HUES48 (cell line): ENCODE measurements around the gene NENF.

ENCODE experiments used
- H3K27ac ChIP-seq: one replicate; pipeline ENCODE4 v1.7.0; 2013; ENCODE audit warnings: low read depth, low read length, inconsistent platforms
- H3K27me3 ChIP-seq: 2 replicates; pipeline ENCODE4 v1.6.1; 2013; ENCODE audit warnings: mild to moderate bottlenecking, low read length; ENCODE audit not compliant: control insufficient read depth, insufficient read depth
- H3K36me3 ChIP-seq: 2 replicates; pipeline ENCODE4 v1.6.1; 2013; ENCODE audit warnings: low read length; ENCODE audit not compliant: control insufficient read depth, insufficient read depth
- H3K4me1 ChIP-seq: 2 replicates; pipeline ENCODE4 v1.6.1; 2013; ENCODE audit warnings: mild to moderate bottlenecking, low read length; ENCODE audit not compliant: control insufficient read depth, insufficient read depth
- H3K4me3 ChIP-seq: 2 replicates; pipeline ENCODE4 v1.5.1; 2013; ENCODE audit warnings: mild to moderate bottlenecking, low read depth, low read length
- H3K9ac ChIP-seq: 2 replicates; pipeline ENCODE4 v1.6.1; 2013; ENCODE audit warnings: mild to moderate bottlenecking, low read depth, low read length, moderate library complexity
- H3K9me3 ChIP-seq: 2 replicates; pipeline ENCODE4 v1.6.1; 2013; ENCODE audit warnings: low read length; ENCODE audit not compliant: control insufficient read depth, insufficient read depth

The NENF gene

GRCh38 chr1:212461916-212462660 is 29.4 kb downstream of the NENF start:
- no peak overlapping the region for H3K27ac ChIP-seq
- no peaks in the 10 kb centered on the region for H3K36me3 ChIP-seq
- H3K4me3 ChIP-seq = no peak overlapping the region
- H3K27me3 ChIP-seq = no peaks in the 10 kb centered on the region
- no peak overlapping the region for H3K9ac ChIP-seq
- H3K4me1 ChIP-seq = no peaks in the 10 kb centered on the region; the same call in 1 of the 2 replicates
- H3K9me3 ChIP-seq = no peaks in the 10 kb centered on the region

DNA sequence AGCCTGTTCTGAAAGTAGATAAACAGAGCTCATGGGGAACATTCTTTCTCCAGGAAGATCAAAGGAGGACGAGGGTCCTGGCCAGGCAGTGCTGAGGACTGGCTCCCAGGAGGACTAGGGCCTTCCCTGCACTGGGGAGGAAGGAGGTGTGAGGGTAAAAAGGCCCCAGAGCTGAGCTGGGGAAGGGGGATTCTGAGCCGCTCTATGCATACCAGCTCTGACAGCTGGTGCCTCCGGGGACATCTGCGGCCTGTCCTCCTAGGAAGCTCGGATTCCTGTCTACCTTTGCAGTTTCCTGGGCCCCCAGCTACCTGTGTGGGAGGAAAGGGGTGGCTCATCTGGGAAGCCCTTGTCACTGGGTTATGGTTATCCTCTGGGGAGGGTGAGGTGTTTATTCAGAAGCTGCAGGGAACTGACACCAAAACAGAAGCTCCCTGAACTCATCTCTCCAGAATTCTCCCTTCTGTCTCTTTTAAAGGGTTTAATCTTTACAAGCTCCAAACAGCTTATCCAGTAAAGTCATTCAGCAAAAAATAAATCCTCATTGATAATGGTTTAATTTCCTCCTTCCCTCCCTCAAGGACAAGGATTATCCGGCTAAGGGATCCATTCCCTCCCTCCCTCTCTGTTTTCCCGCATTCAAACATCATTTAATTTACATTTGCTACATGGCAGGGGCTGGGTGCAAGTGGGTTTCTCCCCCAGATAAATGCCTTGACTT is 31.0 kb downstream of the NENF start:
- Histone ChIP-seq H3K4me1 (no peaks in the 10 kb centered on the region; the same call in 1 of the 2 replicates), H3K27me3 (no peaks in the 10 kb centered on the region), H3K9ac (no peak overlapping the region), H3K27ac (no peak overlapping the region), H3K4me3 (no peak overlapping the region), H3K36me3 (no peaks in the 10 kb centered on the region), H3K9me3 (no peaks in the 10 kb centered on the region)

- Histone ChIP-seq H3K27ac (no peak overlapping the region), H3K9ac (no peak overlapping the region), H3K4me3 (no peak overlapping the region), H3K36me3 (no peaks in the 10 kb centered on the region), H3K27me3 (no peaks in the 10 kb centered on the region), H3K9me3 (no peaks in the 10 kb centered on the region), H3K4me1 (no peaks in the 10 kb centered on the region; the same call in 1 of the 2 replicates)
Observed at GRCh38 chr1:212465311-212465710, 32.6 kb downstream of the NENF start.

DNA sequence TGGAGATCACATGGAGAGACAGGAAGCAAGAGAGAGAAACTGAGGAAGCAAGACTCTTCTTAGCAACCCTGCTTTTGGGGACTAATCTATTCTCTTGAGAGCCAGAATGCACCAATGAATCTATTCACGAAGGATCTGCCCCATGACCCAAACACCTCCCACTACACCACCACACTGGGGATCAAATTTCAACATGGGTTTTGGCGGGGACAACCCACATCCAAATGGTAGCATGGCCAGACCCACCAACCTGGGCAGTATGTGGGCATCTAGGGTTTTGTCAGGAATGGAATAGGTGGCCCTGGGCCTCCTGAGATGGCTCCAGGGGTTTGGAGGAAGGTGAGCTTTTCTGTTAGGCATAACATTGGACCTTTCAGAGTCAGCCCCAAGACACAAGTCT is 33.7 kb downstream of the NENF start:
- no peaks in the 10 kb centered on the region for H3K9me3 ChIP-seq
- H3K9ac ChIP-seq = no peak overlapping the region
- H3K27ac ChIP-seq = no peak overlapping the region
- H3K4me1 ChIP-seq = no peaks in the 10 kb centered on the region; the same call in 1 of the 2 replicates
- no peaks in the 10 kb centered on the region for H3K36me3 ChIP-seq
- no peak overlapping the region for H3K4me3 ChIP-seq
- H3K27me3 ChIP-seq = no peaks in the 10 kb centered on the region

DNA sequence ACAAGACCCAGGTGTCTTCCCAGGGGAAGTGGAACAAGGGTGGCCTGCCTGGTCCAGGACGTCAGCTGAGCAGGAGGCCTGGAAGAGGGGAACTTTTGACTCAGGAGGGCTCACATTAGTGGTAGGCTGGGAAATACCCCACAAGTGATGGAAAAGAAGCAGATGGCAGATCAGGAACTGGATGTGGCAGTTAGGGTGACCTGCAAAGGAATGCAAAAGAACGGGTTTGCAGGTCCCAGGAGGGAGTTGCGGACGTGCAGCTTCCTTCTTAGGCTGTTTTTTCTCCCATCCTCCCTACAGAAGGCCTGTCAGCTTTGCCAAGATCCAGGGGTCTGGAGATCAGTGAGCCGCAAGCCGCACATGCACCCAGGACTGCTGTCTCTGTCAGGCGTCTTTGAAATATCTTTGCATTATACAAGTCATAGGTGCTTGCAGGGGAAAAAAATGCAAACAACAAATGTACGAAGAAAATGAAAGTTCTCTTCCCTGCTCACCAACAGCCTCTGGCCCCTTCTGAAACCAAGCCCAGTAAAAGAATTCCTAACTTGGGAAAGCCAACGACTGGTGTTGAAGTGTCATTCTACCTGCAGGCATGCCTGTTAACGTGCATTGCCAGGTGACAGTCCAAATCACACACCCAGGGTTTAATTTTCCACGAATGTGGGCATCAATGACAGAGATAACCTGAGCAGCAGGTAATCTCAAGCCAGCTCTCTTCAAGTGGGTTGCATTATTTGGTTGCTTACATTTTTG is 34.4 kb downstream of the NENF start:
- Histone ChIP-seq H3K36me3 (no peaks in the 10 kb centered on the region), H3K9me3 (no peaks in the 10 kb centered on the region), H3K9ac (no peak overlapping the region), H3K4me1 (no peaks in the 10 kb centered on the region), H3K27me3 (no peaks in the 10 kb centered on the region), H3K27ac (no peak overlapping the region), H3K4me3 (no peak overlapping the region)

- H3K36me3 ChIP-seq = no peaks in the 10 kb centered on the region
- H3K9me3 ChIP-seq = no peaks in the 10 kb centered on the region
- H3K27ac ChIP-seq = no peak overlapping the region
- no peak overlapping the region for H3K9ac ChIP-seq
- no peaks in the 10 kb centered on the region for H3K4me1 ChIP-seq
- H3K4me3 ChIP-seq = no peak overlapping the region
- H3K27me3 ChIP-seq = no peaks in the 10 kb centered on the region
Observed at GRCh38 chr1:212467843-212468482, 35.2 kb downstream of the NENF start.

- H3K9me3 ChIP-seq = no peaks in the 10 kb centered on the region
- no peak overlapping the region for H3K4me3 ChIP-seq
- H3K27ac ChIP-seq = no peak overlapping the region
- no peaks in the 10 kb centered on the region for H3K27me3 ChIP-seq
- H3K9ac ChIP-seq = no peak overlapping the region
- no peaks in the 10 kb centered on the region for H3K36me3 ChIP-seq
- H3K4me1 ChIP-seq = no peaks in the 10 kb centered on the region
Observed at GRCh38 chr1:212470059-212470458, 37.3 kb downstream of the NENF start.

GRCh38 chr1:212471286-212471685 is 38.6 kb downstream of the NENF start:
- H3K4me3 ChIP-seq = no peak overlapping the region

GRCh38 chr1:212471891-212472675 is 39.4 kb downstream of the NENF start:
- H3K27ac ChIP-seq = no peak overlapping the region
- H3K4me1 ChIP-seq = no peaks in the 10 kb centered on the region
- H3K9ac ChIP-seq = no peak overlapping the region
- H3K27me3 ChIP-seq = no peaks in the 10 kb centered on the region
- no peak overlapping the region for H3K4me3 ChIP-seq
- no peaks in the 10 kb centered on the region for H3K36me3 ChIP-seq
- H3K9me3 ChIP-seq = no peaks in the 10 kb centered on the region

More at GRCh38 chr1:212471286-212471685, 38.6 kb downstream of the NENF start:
- no peaks in the 10 kb centered on the region for H3K36me3 ChIP-seq
- no peak overlapping the region for H3K9ac ChIP-seq
- H3K27ac ChIP-seq = no peak overlapping the region
- no peaks in the 10 kb centered on the region for H3K4me1 ChIP-seq
- no peaks in the 10 kb centered on the region for H3K9me3 ChIP-seq
- no peaks in the 10 kb centered on the region for H3K27me3 ChIP-seq

DNA sequence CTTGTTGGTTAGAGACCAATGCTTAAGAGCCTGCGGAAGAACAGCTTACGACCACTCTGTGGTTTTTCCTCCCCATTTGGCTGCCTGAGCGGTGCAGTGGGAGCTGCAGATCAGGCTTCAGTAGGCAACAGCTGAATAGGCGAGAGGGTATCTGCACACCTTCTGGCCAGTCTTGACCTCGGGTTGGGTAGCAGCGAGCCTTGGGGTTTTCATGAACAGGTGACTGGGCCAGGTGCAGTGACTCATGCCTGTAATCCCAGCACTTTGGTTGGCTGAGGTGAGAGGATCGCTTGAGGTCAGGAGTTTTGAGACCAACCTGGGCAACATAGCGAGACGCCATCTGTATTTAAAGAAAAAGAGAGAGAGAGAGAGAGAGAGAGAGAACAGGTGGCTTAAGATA is 41.0 kb downstream of the NENF start:
- Histone ChIP-seq H3K4me3 (no peak overlapping the region), H3K27me3 (no peaks in the 10 kb centered on the region), H3K4me1 (no peaks in the 10 kb centered on the region), H3K27ac (no peak overlapping the region), H3K9ac (no peak overlapping the region), H3K9me3 (no peaks in the 10 kb centered on the region), H3K36me3 (no peaks in the 10 kb centered on the region)
